Renal pelvis (tissue), 12 donors: ENCODE measurements around the gene OR51F2. TPM values are rescaled to one million over a fixed set of nuclear protein-coding genes. Genes with fewer than 3 reads are reported as not detected.
"Not testable (repeated sequence)": the region's sequence is repeated elsewhere in the genome, so short reads cannot be mapped to it uniquely, and the experiment has no call there.

ENCODE experiments used
- DNase-seq: peaks from one replicate; pipeline ENCODE4 v3.0.0-alpha.2; 2013
- long read RNA-seq, 16 experiments: transcript quantifications; one replicate each; lab custom pipeline, GENCODE V29; 2026
- polyA plus RNA-seq, 3 donors: library from polyadenylated mRNA; unstranded; fragments of 120-200 nt; gene quantifications; one replicate each; pipeline ENCODE4 v1.2.1, GENCODE V29; 2013; ENCODE audit not compliant: insufficient read length in 3 of 3

OR51F2 gene, protein sequence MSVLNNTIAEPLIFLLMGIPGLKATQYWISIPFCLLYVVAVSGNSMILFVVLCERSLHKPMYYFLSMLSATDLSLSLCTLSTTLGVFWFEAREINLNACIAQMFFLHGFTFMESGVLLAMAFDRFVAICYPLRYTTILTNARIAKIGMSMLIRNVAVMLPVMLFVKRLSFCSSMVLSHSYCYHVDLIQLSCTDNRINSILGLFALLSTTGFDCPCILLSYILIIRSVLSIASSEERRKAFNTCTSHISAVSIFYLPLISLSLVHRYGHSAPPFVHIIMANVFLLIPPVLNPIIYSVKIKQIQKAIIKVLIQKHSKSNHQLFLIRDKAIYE
- not detected for polyA plus RNA-seq
- long read RNA-seq, donor 1, result 0 reads
- long read RNA-seq, donor 2, result 0 reads
- long read RNA-seq, donor 3, result 0 reads
- long read RNA-seq, donor 4, result 0 reads
- long read RNA-seq, donor 5, result 0 reads
- long read RNA-seq, donor 6, result 0 reads
- long read RNA-seq, donor 7, result 0 reads
- long read RNA-seq, donor 8, result 0 reads
- long read RNA-seq, donor 9, result 0 reads
- long read RNA-seq, donor 10, result 0 reads
- long read RNA-seq, donor 11, result 0 reads
- long read RNA-seq, donor 12, result 0 reads
- long read RNA-seq, donor 13, result 0 reads
- long read RNA-seq, donor 14, result 0 reads
- long read RNA-seq, donor 15, result 0 reads
- long read RNA-seq, donor 16, result 0 reads

DNA sequence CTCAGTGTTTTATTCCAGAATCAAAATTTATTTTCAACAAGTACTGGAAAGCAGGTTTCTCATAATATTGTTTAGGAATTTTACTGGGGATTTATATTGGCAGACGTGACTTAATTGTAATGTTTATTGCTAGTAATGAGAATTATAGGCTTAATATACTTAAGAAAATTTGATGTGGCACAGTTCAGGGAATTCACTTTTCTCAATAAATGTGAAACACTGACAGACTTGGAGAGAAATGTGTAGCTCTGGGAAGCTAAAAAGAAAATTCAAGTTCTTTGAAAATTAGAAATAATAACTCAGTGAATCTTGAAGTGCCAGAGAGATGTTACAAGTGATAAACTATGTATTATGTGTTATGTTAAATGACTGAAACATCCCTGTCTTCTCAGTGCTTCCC lies at the start of gene OR51F2:
Gene OR51F2, plus strand, starts transcription at position 301 of the 400 bp plus-strand sequence. CDS start 101 bp downstream, outside the sequence.
- DNase-seq, result no peak

DNA sequence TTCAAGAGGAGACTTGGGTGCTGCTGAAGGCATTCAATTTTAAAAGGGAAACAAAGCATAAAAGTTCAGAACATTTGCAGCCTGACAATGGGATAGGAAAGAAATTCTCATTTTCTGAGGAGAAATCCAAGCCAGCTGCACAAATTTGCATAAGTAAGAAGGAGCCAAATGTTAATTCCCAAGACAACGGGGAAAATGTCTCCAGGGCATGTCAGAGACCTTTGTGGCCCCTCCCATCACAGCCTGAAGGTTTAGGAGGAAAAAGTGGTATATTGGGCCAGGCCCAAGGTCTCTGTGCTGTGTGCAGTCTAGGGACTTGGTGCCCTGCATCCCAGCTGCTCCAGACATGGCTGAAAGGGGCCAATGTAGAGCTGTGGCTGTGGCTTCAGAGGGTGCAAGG lies 38.7 kb upstream of the OR51F2 start:
- DNase-seq, result no peak

DNA sequence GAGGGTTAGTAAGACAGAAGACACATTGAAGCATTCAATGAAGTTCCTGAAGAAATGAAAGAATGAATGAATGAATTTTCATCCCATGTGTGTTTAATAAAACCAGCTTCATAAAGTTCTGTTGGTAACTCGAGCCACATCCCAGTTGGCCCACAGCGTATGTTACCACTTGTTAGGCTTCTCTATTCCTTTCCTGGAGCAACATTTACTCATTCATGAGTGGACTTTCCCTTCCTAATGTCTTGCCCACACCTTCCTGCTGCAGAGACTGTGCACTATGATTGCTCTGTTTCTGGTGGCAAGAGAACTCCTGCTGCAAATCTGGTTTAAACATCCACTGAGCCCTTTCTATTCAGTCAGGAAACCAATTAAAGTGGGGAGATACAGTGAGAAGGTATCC lies 23.9 kb upstream of the OR51F2 start:
- no peak for DNase-seq

DNA sequence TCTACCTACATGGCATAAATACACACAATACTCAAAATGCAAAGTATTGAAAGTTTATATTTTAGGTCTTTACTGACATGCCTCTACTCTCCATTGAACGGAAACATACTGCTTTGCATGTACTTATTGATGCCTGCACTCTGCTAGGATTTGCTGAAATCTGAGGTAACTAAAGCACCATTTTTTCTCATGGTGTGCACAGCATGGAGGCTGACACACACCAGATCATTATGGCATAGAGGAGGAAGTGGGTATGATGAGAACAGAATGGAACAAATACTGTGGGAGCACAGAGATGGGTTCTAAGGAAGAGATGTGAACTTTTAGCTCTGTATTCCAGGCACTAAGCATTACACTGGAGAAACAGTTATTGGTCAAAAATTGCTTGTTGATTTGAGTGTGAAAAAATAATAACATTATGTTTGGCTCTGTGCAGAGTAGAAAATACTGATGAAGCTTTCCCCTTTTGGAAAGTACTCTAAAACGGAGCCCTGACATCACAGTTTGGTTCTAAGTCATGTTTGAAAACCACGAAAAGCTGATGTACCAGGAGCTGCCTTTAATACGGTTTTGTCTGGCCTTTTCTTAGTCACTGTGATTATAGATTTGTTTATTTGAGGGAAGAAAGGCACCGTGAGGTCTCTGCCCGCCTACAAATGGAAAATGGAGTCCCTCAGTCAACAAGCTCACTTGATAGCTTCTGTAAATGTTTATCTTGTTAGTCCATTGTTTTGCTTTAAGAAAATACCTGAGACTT lies 22.5 kb upstream of the OR51F2 start:
- no peak for DNase-seq

DNA sequence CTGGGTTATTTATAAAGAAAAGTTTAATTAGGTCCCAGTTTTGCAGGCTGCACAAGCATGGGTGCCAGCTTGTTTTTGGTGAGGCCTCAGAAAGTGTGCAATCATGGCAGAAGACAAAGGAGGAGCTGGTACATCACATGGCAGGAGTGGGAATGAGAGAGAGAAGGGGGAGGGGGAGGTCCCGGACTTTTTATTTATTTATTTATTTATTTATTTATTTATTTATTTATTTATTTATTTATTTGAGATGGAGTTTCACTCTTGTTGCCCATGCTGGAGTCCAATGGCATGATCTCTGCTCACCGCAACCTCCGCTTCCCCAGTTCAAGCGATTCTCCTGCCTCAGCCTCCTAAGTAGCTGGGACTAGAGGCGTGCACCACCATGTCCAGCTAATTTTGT lies 19.8 kb upstream of the OR51F2 start:
- not testable (repeated sequence) for DNase-seq

DNA sequence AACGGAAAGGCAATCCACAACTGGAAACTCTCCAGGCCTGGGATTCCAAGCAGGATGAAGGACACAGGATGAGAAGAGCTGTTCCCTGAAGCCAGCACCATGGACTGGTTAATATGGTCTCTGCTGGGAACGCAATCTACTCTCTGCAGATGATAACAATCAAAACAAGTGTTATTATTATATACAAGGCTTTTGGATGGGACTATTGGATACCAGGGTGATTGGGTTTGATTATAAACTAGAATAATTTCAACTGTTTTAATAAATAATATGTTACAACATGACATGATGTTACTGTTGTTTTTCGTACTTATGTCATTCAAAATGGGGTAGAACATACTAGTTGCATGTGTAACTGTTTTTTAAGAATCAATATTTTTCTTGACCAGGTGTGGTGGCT lies 16.8 kb upstream of the OR51F2 start, which contains the start of gene OR52R1:
Gene OR52R1, minus strand, starts transcription at position 101 of the 400 bp plus-strand sequence. Its CDS starts 0 bp downstream, at position 101.
- DNase-seq, result no peak

DNA sequence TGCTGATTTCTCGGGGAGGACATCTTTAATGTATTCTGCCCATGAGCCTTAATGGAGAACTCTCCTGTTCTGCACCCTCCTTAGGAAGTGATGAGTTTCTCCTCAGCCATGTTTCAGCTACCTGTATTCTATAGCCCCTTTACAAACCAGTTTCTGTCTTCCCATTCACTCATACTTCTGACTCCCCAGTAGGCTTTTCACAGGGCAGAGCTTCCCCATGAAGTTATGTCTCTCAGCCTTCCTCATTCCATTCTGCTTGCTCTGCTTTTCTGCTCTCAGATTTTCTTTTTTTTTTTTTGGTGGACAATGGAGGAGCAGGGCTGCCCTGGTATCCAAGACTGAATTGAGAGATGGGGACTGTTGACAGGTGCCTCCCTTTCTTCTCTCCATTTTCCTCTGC lies 12.6 kb upstream of the OR51F2 start:
- DNase-seq, result no peak

DNA sequence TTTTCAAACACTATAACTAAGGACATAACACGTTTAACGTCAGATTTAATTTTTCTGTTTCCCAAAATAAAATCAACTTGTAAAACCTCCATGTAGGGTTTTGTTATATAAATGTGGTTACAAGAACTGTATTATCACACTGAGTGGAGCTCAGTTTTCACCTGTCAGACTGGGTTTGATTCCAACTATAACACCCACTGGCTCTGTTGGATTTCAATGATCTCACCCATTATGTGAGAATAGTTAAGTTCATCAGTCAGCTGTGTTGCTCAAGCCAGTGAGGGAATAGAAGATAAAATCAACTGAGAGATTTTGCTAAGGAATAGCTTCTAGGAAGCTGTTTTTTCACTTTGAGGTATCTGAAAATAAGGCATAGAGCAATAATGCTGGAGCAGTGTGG lies 11.9 kb upstream of the OR51F2 start:
- no peak for DNase-seq

DNA sequence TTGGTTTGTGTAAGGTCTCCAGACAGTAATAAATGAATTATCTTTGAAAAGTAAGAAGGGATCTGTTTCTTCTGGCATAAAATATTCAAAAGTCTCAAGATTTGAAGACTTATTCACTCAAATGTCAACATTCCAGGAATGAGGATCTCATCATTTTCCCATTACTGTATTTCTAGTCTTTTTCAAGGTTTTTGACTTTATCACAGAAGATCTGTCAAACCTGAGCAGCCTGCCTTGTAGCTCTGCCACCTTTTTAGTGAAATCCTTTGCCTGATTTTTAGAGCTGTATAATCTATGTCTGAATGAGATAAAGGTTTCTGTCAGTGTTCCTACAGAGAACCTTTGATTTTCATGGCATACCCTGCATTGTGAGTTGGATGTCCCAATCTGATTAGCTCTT lies 4.0 kb downstream of the OR51F2 start:
- DNase-seq, result no peak

DNA sequence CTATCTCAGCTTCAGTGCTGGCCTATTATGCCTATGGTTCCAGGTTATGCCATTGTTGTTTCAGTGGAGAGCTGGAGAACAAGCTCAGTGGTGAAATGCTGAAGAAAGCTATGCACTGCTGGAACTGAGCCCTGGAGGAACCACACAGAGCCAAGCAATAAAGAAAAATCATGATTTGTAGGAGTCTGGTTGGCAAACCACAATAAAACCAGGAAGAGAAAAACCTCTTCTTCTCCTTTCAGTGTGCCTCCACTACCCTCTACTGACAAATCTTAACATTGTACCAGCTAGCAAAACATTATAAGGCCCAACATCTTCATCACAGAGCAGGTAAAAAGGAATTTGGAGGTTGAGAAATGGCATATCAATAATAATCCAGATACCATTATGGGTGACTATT lies 5.3 kb downstream of the OR51F2 start:
- peak; percentile 16 for DNase-seq

DNA sequence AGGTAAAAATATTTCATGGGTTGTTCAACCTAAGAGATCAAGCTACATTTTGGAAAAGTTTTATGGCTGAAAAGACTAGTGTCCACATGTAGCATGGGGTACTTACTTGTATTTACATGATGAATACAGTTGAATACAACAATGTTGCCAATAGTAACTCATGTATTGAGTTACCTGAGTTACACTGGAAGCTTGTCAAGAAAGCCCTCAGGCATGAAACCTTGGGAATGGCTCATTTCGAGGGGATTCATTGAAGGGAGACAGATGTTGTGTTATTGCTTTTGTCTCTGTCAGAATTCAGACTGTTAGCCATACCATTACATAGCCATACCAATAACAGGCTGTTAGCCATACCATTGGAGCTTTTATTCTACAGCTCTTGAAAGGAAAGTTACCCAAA lies 9.2 kb downstream of the OR51F2 start:
- peak; percentile 53 for DNase-seq

DNA sequence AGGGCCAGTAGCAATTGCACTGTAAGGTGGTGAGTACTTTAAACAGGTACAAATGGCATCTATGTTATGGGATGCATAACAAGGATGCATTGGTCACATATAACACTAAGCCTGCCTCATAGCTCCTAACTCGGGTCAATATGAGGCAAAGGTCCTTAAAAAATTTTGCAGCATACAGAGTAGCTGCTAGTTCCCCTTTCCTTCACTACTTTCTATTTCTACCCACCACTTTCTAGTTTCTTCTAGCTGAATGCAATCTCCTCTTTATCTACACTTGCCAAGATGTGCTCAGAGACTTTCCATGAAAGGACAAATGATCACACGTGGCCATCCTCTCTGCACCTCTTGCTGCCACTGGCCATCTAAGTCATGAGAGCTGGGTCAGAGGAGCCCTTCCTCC lies 9.8 kb downstream of the OR51F2 start:
- DNase-seq, result no peak

DNA sequence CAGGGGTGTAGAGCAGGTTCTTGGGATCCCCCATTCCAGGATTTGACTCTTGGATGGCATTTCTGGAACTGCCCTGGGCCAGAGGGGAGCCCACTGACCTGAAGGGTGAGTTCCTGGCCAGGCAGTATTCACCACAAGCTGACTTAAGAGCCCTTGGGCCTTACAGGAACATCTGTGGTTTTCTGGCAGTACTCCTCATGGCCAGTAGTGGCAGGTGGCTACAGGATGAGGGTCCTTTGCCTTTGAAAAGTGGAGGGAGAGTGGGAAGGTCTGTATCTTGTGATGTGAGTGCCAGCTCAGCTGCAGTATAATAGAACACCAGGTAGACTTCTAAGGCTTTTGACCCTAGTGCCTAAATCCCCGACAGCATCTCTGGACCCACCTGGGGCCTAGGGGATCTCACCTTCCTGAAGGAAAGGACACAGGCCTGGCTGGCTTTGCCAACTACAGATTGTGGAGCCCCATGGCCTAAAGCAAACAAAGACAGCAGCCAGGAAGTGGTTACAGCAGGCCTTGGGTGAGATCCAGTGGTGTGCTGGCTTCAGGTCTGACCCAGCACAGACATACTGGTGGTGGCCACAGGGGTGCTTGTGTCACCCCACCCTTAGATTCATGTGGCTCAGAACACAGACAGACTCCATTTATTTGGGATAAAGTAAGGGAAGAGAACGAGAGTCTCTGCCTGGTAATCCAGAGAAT lies 18.9 kb downstream of the OR51F2 start:
- DNase-seq, result no peak

DNA sequence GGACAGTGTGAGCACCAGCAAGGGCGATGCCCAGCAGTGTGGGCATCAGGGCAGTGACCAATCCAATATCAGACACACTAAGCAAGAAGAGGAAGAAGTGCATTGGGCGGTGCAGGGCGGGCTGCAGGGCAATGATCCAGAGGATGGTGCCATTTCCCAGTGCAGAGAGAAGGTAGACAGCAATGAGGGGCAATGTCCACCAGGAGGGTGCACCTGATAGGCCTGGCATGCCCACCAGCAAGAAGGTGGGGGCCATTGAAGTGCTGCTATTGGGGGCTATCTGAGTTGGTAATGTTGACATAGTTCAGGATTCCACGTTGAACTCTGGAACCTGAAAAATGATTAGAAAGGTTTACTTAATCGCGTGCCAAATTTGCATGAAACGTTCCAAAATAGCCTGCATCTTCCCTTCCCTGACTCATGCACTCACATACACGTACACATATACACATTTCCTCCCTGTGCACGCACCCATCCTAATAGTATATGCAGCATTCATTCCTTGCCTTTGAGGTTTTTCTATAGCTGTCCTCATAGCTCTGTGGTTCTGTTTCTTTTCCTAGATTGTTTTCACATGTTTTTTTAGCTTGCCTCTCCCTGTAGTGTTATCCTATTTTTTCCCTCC lies 27.9 kb downstream of the OR51F2 start, which contains the start of gene OR51S1:
Gene OR51S1, minus strand, starts transcription at position 301 of the 625 bp plus-strand sequence. Its CDS starts 0 bp downstream, at position 301.
- DNase-seq, result no peak

DNA sequence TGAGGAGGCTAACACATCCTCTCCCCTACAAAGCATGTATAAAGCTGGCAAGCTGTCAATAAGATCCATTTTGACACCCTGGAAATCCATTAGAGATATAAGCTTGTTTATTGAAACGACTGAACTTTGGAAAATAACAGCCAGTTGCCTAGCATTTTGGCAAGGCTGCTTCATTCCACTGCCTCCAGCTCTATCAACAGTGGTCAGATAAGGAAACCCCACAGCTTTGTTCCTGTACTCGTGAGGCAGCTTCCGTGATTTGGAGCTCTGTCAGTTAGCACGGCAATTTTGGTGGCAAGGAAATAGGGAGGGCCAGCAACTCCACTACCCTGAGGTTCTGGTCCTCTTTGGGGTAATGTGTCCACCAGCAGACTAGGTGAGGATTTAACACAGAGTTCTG lies 29.9 kb downstream of the OR51F2 start:
- DNase-seq, result no peak

DNA sequence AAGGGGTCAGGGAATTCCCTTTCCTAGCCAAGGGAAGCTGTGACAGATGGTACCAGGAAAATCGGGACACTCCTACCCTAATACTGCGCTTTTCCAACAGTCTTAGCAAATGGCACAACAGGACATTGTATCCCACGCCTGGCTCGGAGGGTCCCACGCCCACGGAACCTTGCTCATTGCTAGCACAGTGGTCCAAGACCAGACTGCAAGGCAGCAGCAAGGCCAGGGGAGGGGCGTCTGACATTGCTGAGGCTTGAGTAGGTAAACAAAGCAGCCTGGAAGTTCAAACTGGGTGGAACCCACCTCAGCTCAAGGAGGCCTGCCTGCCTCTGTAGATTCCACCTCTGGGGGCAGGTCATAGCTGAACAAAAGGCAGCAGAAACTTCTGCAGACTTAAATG lies 33.2 kb downstream of the OR51F2 start:
- DNase-seq, result not testable (repeated sequence)

DNA sequence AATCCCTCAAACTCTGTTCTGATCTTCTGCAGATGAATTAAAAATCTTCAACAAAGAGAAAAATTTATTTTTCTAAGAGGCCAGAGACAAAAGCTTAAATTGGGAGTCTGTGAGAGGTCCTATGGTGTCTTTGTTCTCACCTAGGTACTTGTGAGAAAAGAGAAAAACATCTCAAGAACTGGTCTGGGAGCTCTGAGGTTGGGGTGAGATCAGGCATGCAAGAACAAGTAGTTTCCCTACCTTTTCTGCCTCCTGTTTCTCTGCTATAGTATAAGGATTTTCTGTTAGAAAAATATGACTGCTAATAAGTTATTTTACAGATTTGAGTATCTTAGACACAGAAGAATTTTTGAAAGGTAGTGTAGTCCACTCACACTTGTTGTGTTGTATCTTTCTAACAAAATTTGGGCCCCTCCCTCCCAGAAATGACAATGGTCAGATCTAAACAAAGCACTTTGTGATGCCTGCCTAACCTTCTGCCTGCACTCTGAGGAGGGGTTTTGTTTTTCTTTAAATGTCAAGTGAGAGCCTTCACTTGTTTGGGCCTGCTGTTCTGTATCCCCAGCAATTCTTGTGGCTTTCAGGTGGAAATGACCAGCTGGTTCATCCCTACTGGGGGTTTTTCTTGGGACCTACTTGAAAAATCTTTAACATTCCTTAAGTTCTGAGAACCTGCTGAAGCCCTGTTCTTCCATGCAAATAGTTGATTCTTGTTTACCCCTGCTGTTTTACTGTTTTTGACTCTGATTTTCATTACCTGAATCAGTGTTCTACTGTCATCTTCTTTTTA lies 41.5 kb downstream of the OR51F2 start:
- no peak for DNase-seq

DNA sequence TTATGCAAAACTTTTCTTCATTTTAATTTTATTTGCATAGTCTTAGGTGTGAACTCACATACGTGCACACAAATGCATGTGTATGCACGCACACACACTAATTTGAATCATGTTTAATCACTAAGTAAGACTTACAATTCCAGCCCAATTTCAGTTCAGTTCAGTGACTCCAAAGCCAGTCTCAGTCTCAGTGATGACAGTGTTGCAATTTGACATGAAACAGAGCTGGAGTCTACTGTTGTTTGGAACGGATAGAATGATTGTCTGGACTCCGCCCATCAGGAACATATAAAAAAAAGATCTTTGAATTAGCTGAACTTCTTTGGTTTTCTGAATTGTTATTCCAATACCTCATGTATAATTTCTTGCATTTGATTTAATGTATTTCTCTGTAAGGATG lies 42.8 kb downstream of the OR51F2 start:
- DNase-seq, result no peak

DNA sequence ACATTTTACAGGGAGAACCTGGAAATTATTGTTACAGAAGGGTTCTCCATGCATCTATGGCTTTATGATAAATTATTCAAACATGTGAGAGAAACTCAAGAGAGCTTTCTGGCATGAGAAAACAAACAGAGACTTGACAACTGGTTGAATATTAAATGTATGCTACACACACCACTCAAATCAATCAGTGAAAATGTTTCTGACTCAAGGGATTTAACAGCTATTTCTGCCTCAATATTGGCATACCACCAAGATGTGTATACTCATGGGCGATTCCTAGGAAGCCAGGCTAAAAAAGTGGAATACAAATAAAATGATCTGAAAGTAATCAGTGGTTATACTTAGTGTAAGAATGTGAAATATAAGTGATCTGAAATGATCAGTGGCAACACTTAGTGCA lies 44.7 kb downstream of the OR51F2 start:
- no peak for DNase-seq
